ENCODE measurements around the gene LRRC52.

GRCh38 chr1:165516469-165516868 lies 27.3 kb upstream of the LRRC52 start:
- TF ChIP-seq DMTF1 (CRISPR knock-in tag; IDR thresholded peaks at IDR 0.05) (no peak), ETV5 (CRISPR knock-in tag; IDR thresholded peaks at IDR 0.05; ENCODE audit: borderline replicate concordance) (no peak), CBX5 (CRISPR knock-in tag; IDR thresholded peaks at IDR 0.05; ENCODE audit: borderline replicate concordance) (no peak), YY1 (IDR thresholded peaks at IDR 0.05; ENCODE audit: insufficient read depth, insufficient replicate concordance, low read depth, low read length) (no peak), HCFC1 (IDR thresholded peaks at IDR 0.05; ENCODE audit: low read depth, low read length) (no peak), NRL (CRISPR knock-in tag; IDR thresholded peaks at IDR 0.05; ENCODE audit: borderline replicate concordance) (no peak), ZSCAN29 (CRISPR knock-in tag; conservative IDR thresholded peaks at IDR 0.05) (no peak), CTCF (CRISPR knock-in tag; IDR thresholded peaks at IDR 0.05) (no peak), U2AF1 (optimal IDR thresholded peaks at IDR 0.05; ENCODE audit: low read depth, low read length) (no peak)

All from HepG2 (cell line).